ENCODE results near the gene MRPS18C. TPM values are rescaled to one million over a fixed set of nuclear protein-coding genes. Genes with fewer than 3 reads are reported as not detected.

The MRPS18C gene
- 10 to 100 TPM; 53.9 to 64.4 TPM for total RNA-seq

- Mint-ChIP-seq H3K27ac (peak within 1 kb of the TSS; percentile 100), H3K4me1 (peaks cover 43% of the 10 kb centered on the region), H3K27me3 (no peaks in the 10 kb centered on the region), H3K36me3 (peaks cover 54% of the 10 kb centered on the region), H3K9me3 (ENCODE audit: low read depth) (no peaks in the 10 kb centered on the region), H3K4me3 (peak within 1 kb of the TSS; percentile 98)
- CTCF ChIA-PET = interaction anchor here (0.9 to 2.6 kb wide), 4 partner anchors 10 to 184 kb away, joined by 3 to 16 read pairs (median 4); partner anchors contain the start of gene COQ2
- peak; percentile 99 for DNase-seq
- peak; percentile 93 for ATAC-seq
Measured at GRCh38 chr4:83455281-83456183, at the start of gene MRPS18C, which contains the start of gene HELQ. MRPS18C (plus strand) TSS chr4:83456058; CDS start chr4:83456078, 20 bp downstream. HELQ (minus strand) TSS chr4:83455823; CDS start chr4:83455693, 130 bp downstream.

GRCh38 chr4:83408908-83409307 is 47.0 kb upstream of the MRPS18C start:
- ATAC-seq = no peak
- Mint-ChIP-seq H3K27ac (no peak overlapping the region), H3K9me3 (ENCODE audit: low read depth) (no peaks in the 10 kb centered on the region), H3K27me3 (no peaks in the 10 kb centered on the region), H3K4me3 (no peak overlapping the region), H3K4me1 (no peaks in the 10 kb centered on the region), H3K36me3 (peaks cover 17% of the 10 kb centered on the region)
- CTCF ChIA-PET = interaction anchor here (0.7 to 0.9 kb wide), 2 partner anchors 14 to 80 kb away, joined by 3 read pairs; no protein-coding TSS in a partner anchor
- no peak for DNase-seq

GRCh38 chr4:83413676-83414075 is 42.2 kb upstream of the MRPS18C start:
- Mint-ChIP-seq H3K4me3 (no peak overlapping the region), H3K36me3 (peaks cover 27% of the 10 kb centered on the region), H3K4me1 (no peaks in the 10 kb centered on the region), H3K27ac (no peak overlapping the region), H3K27me3 (no peaks in the 10 kb centered on the region), H3K9me3 (ENCODE audit: low read depth) (no peaks in the 10 kb centered on the region)
- ATAC-seq = no peak
- CTCF ChIA-PET = interaction anchor here (0.6 kb wide), 1 partner anchor 132 kb away, joined by 3 read pairs; no protein-coding TSS in a partner anchor
- no peak for DNase-seq

- no peaks in the 10 kb centered on the region for H3K9me3 Mint-ChIP-seq (ENCODE audit: low read depth)
- peaks cover 32% of the 10 kb centered on the region for H3K36me3 Mint-ChIP-seq
- DNase-seq (no peak), ATAC-seq (no peak)
- CTCF ChIA-PET = no interaction called here
- H3K4me1 Mint-ChIP-seq = no peaks in the 10 kb centered on the region
- H3K27me3 Mint-ChIP-seq = no peaks in the 10 kb centered on the region
- no peak overlapping the region for H3K27ac Mint-ChIP-seq
- H3K4me3 Mint-ChIP-seq = no peak overlapping the region
Measured at GRCh38 chr4:83417566-83417965, 38.3 kb upstream of the MRPS18C start.

GRCh38 chr4:83418211-83418610 is 37.6 kb upstream of the MRPS18C start:
- DNase-seq (no peak), ATAC-seq (no peak)
- Mint-ChIP-seq H3K4me3 (no peak overlapping the region), H3K4me1 (no peaks in the 10 kb centered on the region), H3K27me3 (no peaks in the 10 kb centered on the region), H3K9me3 (ENCODE audit: low read depth) (no peaks in the 10 kb centered on the region), H3K36me3 (peaks cover 31% of the 10 kb centered on the region), H3K27ac (no peak overlapping the region)
- CTCF ChIA-PET = no interaction called here

- ATAC-seq (no peak), DNase-seq (no peak)
- Mint-ChIP-seq H3K36me3 (peaks cover 21% of the 10 kb centered on the region), H3K27me3 (no peaks in the 10 kb centered on the region), H3K27ac (no peak overlapping the region), H3K4me3 (no peak overlapping the region), H3K4me1 (peaks cover under 1% of the 10 kb centered on the region), H3K9me3 (ENCODE audit: low read depth) (no peaks in the 10 kb centered on the region)
- CTCF ChIA-PET = interaction anchor here (0.6 kb wide), 1 partner anchor 225 kb away, joined by 4 read pairs; no protein-coding TSS in a partner anchor
Measured at GRCh38 chr4:83431200-83431599, 24.7 kb upstream of the MRPS18C start.

- Mint-ChIP-seq H3K27me3 (no peaks in the 10 kb centered on the region), H3K4me3 (no peak overlapping the region), H3K36me3 (peaks cover 26% of the 10 kb centered on the region), H3K4me1 (no peaks in the 10 kb centered on the region), H3K9me3 (ENCODE audit: low read depth) (no peaks in the 10 kb centered on the region), H3K27ac (no peak overlapping the region)
- ATAC-seq (no peak), DNase-seq (no peak)
- CTCF ChIA-PET = no interaction called here
Measured at GRCh38 chr4:83436680-83437079, 19.2 kb upstream of the MRPS18C start.

GRCh38 chr4:83438719-83439118 is 17.1 kb upstream of the MRPS18C start:
- Mint-ChIP-seq H3K36me3 (peaks cover 32% of the 10 kb centered on the region), H3K9me3 (ENCODE audit: low read depth) (no peaks in the 10 kb centered on the region), H3K27ac (no peak overlapping the region), H3K27me3 (no peaks in the 10 kb centered on the region), H3K4me3 (no peak overlapping the region), H3K4me1 (no peaks in the 10 kb centered on the region)
- no peak for ATAC-seq
- CTCF ChIA-PET = no interaction called here
- no peak for DNase-seq

GRCh38 chr4:83440148-83440814 is 15.6 kb upstream of the MRPS18C start:
- no peak for ATAC-seq
- peaks cover 37% of the 10 kb centered on the region for H3K36me3 Mint-ChIP-seq
- DNase-seq = no peak
- no peaks in the 10 kb centered on the region for H3K27me3 Mint-ChIP-seq
- no peaks in the 10 kb centered on the region for H3K4me1 Mint-ChIP-seq
- CTCF ChIA-PET = no interaction called here
- no peak overlapping the region for H3K4me3 Mint-ChIP-seq
- no peaks in the 10 kb centered on the region for H3K9me3 Mint-ChIP-seq (ENCODE audit: low read depth)
- no peak overlapping the region for H3K27ac Mint-ChIP-seq

GRCh38 chr4:83440899-83441298 is 15.0 kb upstream of the MRPS18C start:
- no peaks in the 10 kb centered on the region for H3K4me1 Mint-ChIP-seq
- CTCF ChIA-PET = no interaction called here
- ATAC-seq (no peak), DNase-seq (no peak)
- no peaks in the 10 kb centered on the region for H3K9me3 Mint-ChIP-seq (ENCODE audit: low read depth)
- H3K36me3 Mint-ChIP-seq = peaks cover 40% of the 10 kb centered on the region
- no peak overlapping the region for H3K27ac Mint-ChIP-seq
- H3K27me3 Mint-ChIP-seq = no peaks in the 10 kb centered on the region
- no peak overlapping the region for H3K4me3 Mint-ChIP-seq

- Mint-ChIP-seq H3K36me3 (peaks cover 42% of the 10 kb centered on the region), H3K9me3 (ENCODE audit: low read depth) (no peaks in the 10 kb centered on the region), H3K27ac (no peak overlapping the region), H3K4me3 (no peak overlapping the region), H3K27me3 (no peaks in the 10 kb centered on the region), H3K4me1 (peaks cover 12% of the 10 kb centered on the region)
- CTCF ChIA-PET = no interaction called here
- ATAC-seq = no peak
- DNase-seq = no peak
Measured at GRCh38 chr4:83449009-83449408, 6.8 kb upstream of the MRPS18C start.

GRCh38 chr4:83454686-83455085 is 1.2 kb upstream of the MRPS18C start:
- H3K4me3 Mint-ChIP-seq = peak overlapping the region; percentile 98
- no peak for ATAC-seq

GRCh38 chr4:83456184-83456501 is 285 bp downstream of the MRPS18C start:
- peak overlapping the region; percentile 100 for H3K27ac Mint-ChIP-seq
- H3K4me1 Mint-ChIP-seq = peaks cover 43% of the 10 kb centered on the region
- CTCF ChIA-PET = no interaction called here
- H3K36me3 Mint-ChIP-seq = peaks cover 54% of the 10 kb centered on the region
- ATAC-seq = no peak
- H3K4me3 Mint-ChIP-seq = peak overlapping the region; percentile 98
- H3K27me3 Mint-ChIP-seq = no peaks in the 10 kb centered on the region
- no peaks in the 10 kb centered on the region for H3K9me3 Mint-ChIP-seq (ENCODE audit: low read depth)
- no peak for DNase-seq

More at GRCh38 chr4:83454686-83455085, 1.2 kb upstream of the MRPS18C start:
- Mint-ChIP-seq H3K27me3 (no peaks in the 10 kb centered on the region), H3K27ac (peak overlapping the region; percentile 100), H3K9me3 (ENCODE audit: low read depth) (no peaks in the 10 kb centered on the region), H3K36me3 (peaks cover 48% of the 10 kb centered on the region), H3K4me1 (peaks cover 43% of the 10 kb centered on the region)
- DNase-seq = no peak
- CTCF ChIA-PET = interaction anchor here (0.9 to 2.6 kb wide), 4 partner anchors 9 to 371 kb away, joined by 3 to 16 read pairs (median 4); partner anchors contain the start of gene COQ2
